ENCODE results near the gene GEMIN7. TPM values are rescaled to one million over a fixed set of nuclear protein-coding genes. Genes with fewer than 3 reads are reported as not detected.
A peak's percentile ranks its signal among the peaks of the same experiment; 100 is the strongest.
"Not testable (repeated sequence)": the region's sequence is repeated elsewhere in the genome, so short reads cannot be mapped to it uniquely, and the experiment has no call there.

Gene GEMIN7
- total RNA-seq, 1 donor from 2014 or later = 7.3 TPM

GRCh38 chr19:45117671-45118070 is 38.6 kb downstream of the GEMIN7 start:
- no peak overlapping the region for H3K27ac ChIP-seq
- peaks cover 5% of the 10 kb centered on the region for H3K27me3 Mint-ChIP-seq (ENCODE audit: insufficient read depth, low read depth)
- H3K4me3 ChIP-seq = no peak overlapping the region
- peaks cover 11% of the 10 kb centered on the region for H3K4me1 ChIP-seq
- no peaks in the 10 kb centered on the region for H3K36me3 ChIP-seq
- peak overlapping the region; percentile 52 for H3K4me2 ChIP-seq
- peaks cover 22% of the 10 kb centered on the region for H3K4me1 Mint-ChIP-seq
- H3K36me3 Mint-ChIP-seq = no peaks in the 10 kb centered on the region
- no peaks in the 10 kb centered on the region for H3K9me3 ChIP-seq (ENCODE audit: low read depth)
- H3K4me3 Mint-ChIP-seq = no peak overlapping the region
- TF ChIP-seq EZH2phosphoT487 (IDR thresholded peaks at IDR 0.05) (no peak), EZH2 (IDR thresholded peaks at IDR 0.05) (no peak), CTCF (IDR thresholded peaks at IDR 0.05) (no peak)
- no peak overlapping the region for H2AFZ ChIP-seq (replicated peaks)
- H3K27ac Mint-ChIP-seq = no peak overlapping the region
- peaks cover 97% of the 10 kb centered on the region for H4K20me1 ChIP-seq (ENCODE audit: low read depth)
- no peak for DNase-seq (ENCODE audit: low spot score)
- peaks cover 96% of the 10 kb centered on the region for H3K79me2 ChIP-seq (ENCODE audit: low read depth)
- peaks cover 4% of the 10 kb centered on the region for H3F3A ChIP-seq (ENCODE audit: low read depth)
- H3K9me3 Mint-ChIP-seq = no peaks in the 10 kb centered on the region
- H3K9ac ChIP-seq = no peak overlapping the region
- no peaks in the 10 kb centered on the region for H3K27me3 ChIP-seq

- no peak overlapping the region for H3K4me3 ChIP-seq
- Mint-ChIP-seq H3K36me3 (no peaks in the 10 kb centered on the region), H3K27ac (no peak overlapping the region), H3K4me1 (peaks cover 22% of the 10 kb centered on the region), H3K4me3 (no peak overlapping the region), H3K9me3 (no peaks in the 10 kb centered on the region), H3K27me3 (ENCODE audit: insufficient read depth, low read depth) (peaks cover 5% of the 10 kb centered on the region)
- peaks cover 97% of the 10 kb centered on the region for H4K20me1 ChIP-seq (ENCODE audit: low read depth)
- H3K4me1 ChIP-seq = peaks cover 11% of the 10 kb centered on the region
- H3K36me3 ChIP-seq = no peaks in the 10 kb centered on the region
- TF ChIP-seq CTCF (IDR thresholded peaks at IDR 0.05) (no peak), EZH2 (IDR thresholded peaks at IDR 0.05) (no peak), EZH2phosphoT487 (IDR thresholded peaks at IDR 0.05) (no peak)
- no peak overlapping the region for H2AFZ ChIP-seq (replicated peaks)
- DNase-seq (ENCODE audit: low spot score) = no peak
- H3K9ac ChIP-seq = no peak overlapping the region
- peaks cover 93% of the 10 kb centered on the region for H3K79me2 ChIP-seq (ENCODE audit: low read depth)
- H3K27ac ChIP-seq = no peak overlapping the region
- no peaks in the 10 kb centered on the region for H3K9me3 ChIP-seq (ENCODE audit: low read depth)
- peaks cover 4% of the 10 kb centered on the region for H3F3A ChIP-seq (ENCODE audit: low read depth)
- no peak overlapping the region for H3K4me2 ChIP-seq
- no peaks in the 10 kb centered on the region for H3K27me3 ChIP-seq
Observed at GRCh38 chr19:45118106-45118505, 39.0 kb downstream of the GEMIN7 start.

GRCh38 chr19:45118591-45119355 is 39.7 kb downstream of the GEMIN7 start:
- H3K4me2 ChIP-seq; H3K4me3 Mint-ChIP-seq; H3K27me3 Mint-ChIP-seq (ENCODE audit: insufficient read depth, low read depth); H2AFZ ChIP-seq (replicated peaks); H3K27ac ChIP-seq; H3K4me3 ChIP-seq; H3K9me3 Mint-ChIP-seq; H3K9ac ChIP-seq; H3K9me3 ChIP-seq (ENCODE audit: low read depth); DNase-seq (ENCODE audit: low spot score); H3K36me3 ChIP-seq; H3K27ac Mint-ChIP-seq; H3K27me3 ChIP-seq; H3F3A ChIP-seq (ENCODE audit: low read depth); H3K36me3 Mint-ChIP-seq: not testable (repeated sequence)
- H3K4me1 Mint-ChIP-seq = peaks cover 23% of the 10 kb centered on the region
- peaks cover 97% of the 10 kb centered on the region for H4K20me1 ChIP-seq (ENCODE audit: low read depth)
- H3K79me2 ChIP-seq (ENCODE audit: low read depth) = peaks cover 88% of the 10 kb centered on the region
- peaks cover 11% of the 10 kb centered on the region for H3K4me1 ChIP-seq

GRCh38 chr19:45119582-45119981 is 40.5 kb downstream of the GEMIN7 start:
- H3K4me2 ChIP-seq = no peak overlapping the region
- no peak overlapping the region for H3K4me3 Mint-ChIP-seq
- DNase-seq (ENCODE audit: low spot score) = no peak
- H3K27ac ChIP-seq = no peak overlapping the region
- H3F3A ChIP-seq (ENCODE audit: low read depth) = peaks cover 4% of the 10 kb centered on the region
- peaks cover 11% of the 10 kb centered on the region for H3K4me1 ChIP-seq
- no peak for TF ChIP-seq EZH2phosphoT487 (IDR thresholded peaks at IDR 0.05)
- TF ChIP-seq EZH2 (IDR thresholded peaks at IDR 0.05) = no peak
- no peak for TF ChIP-seq CTCF (IDR thresholded peaks at IDR 0.05)
- peaks cover 84% of the 10 kb centered on the region for H3K79me2 ChIP-seq (ENCODE audit: low read depth)
- H3K9ac ChIP-seq = no peak overlapping the region
- H4K20me1 ChIP-seq (ENCODE audit: low read depth) = peaks cover 97% of the 10 kb centered on the region
- no peak overlapping the region for H3K4me3 ChIP-seq
- no peaks in the 10 kb centered on the region for H3K36me3 ChIP-seq
- H2AFZ ChIP-seq (replicated peaks) = no peak overlapping the region
- H3K9me3 ChIP-seq (ENCODE audit: low read depth) = no peaks in the 10 kb centered on the region
- H3K27me3 Mint-ChIP-seq (ENCODE audit: insufficient read depth, low read depth) = peaks cover 5% of the 10 kb centered on the region
- H3K27ac Mint-ChIP-seq = no peak overlapping the region
- H3K36me3 Mint-ChIP-seq = no peaks in the 10 kb centered on the region
- H3K27me3 ChIP-seq = no peaks in the 10 kb centered on the region
- no peaks in the 10 kb centered on the region for H3K9me3 Mint-ChIP-seq
- peaks cover 28% of the 10 kb centered on the region for H3K4me1 Mint-ChIP-seq

All from neural progenitor cell (in vitro differentiated cells).